Suppressor macrophage (primary cell): Measurements from ENCODE around the gene GFPT2.

ENCODE experiments used
- DNase-seq, 4 experiments: peaks; one replicate each; pipeline ENCODE4 v3.0.0-alpha.2; 2020 to 2022

Gene GFPT2

DNA sequence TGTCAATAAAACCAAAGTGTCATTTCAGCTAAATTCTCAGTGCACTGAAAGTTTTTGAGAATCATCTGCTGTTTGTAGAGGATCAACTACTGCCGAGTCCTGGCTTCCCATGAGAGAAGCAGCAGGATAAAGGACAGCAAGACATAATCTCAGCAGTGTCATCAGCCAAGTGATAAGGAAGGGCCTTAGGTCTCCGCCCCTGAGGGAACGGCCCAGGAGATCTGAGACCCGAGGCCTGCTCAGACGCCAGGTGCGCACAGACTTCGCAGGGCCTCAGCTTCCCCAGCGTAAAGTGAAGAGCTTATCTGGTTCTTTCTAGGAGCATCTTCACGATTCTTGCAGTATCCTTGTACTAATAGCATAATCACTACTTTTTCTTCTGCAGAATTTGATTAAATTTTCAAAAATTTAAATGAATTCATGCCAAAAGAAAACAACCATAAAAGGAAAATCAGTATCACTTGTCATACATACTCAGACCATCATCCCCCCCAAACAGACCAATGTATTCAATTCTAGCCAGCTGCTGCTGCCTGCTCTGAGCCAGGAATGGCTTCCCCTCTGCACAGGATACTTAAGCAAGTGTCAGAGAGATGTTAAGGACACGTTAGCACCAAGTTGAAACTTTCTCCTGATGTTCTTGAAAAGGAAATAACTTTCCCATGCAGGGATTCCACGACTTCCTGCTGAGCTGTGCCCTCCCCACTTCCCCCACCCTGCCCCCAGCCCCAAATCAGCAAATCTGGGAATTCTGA is 2.2 kb downstream of the GFPT2 start:
- DNase-seq, result no peak

- no peak for DNase-seq
These were observed 2.8 kb downstream of the GFPT2 start for GRCh38 chr5:180350296-180350695.

- DNase-seq, result no peak
These were observed 3.7 kb downstream of the GFPT2 start for GRCh38 chr5:180349391-180349790.

DNA sequence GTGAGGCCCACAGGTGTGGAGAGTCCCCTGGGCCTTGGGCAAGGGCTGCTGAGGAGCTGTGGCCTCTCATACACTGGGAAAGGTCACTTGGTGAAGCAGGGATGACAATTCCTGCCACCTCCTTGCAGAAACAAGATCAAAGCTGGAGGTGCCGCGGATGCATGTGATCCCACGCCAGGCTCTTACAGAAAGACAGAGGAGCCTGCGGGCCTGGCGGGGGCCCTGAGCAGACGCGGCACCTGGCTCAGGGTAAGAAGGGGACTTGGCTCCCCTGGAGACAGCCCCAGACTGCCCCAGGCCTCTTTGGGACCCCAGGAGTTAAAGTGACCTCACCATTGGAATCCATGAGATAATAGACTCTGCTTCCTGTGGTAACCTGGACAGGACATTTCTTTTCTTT is 4.8 kb downstream of the GFPT2 start:
- DNase-seq, result no peak

- no peak for DNase-seq
These were observed 5.4 kb downstream of the GFPT2 start for GRCh38 chr5:180347702-180348101.

GRCh38 chr5:180346358-180346757 is 6.8 kb downstream of the GFPT2 start:
- no peak for DNase-seq

DNA sequence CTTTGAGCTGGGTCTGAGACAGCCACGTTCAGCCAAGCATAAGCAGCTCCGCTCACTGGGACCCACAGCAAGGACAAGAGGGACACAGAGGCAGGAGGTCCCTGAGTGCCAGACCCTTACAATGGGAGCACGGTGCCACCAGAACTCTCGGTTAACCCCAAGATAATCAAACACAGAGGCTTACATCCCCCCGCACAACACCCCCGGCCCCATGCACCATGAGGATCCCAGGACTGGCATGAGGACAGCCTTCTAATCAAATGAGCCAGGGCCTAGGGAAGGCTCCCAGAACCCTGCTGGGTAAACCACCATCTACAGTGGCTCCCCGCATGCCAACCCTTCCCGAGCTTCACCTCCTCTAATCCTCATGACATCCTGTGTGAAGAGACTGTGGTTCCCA is 7.4 kb downstream of the GFPT2 start:
- DNase-seq, result no peak

DNA sequence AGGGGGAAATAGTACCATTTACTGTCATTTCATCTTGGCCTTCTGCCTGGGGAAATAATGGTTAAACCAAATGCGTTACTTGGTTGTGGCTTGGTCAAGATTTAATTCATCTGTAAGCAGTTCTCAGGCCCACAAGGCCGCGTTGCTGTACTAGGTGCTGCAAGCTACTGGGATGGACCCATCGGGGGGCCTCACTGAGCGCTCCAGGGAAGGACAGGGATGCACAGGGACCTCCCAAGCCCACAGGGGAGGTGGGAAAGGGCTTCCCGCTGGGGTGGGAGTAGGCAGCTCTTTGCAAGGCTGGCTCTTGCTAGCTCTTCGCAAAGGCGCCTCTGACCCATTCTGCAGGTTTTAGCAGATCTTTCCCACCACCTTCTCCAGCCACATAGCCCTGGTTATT is 8.0 kb downstream of the GFPT2 start:
- DNase-seq, result no peak

- DNase-seq, result no peak
These were observed 8.5 kb downstream of the GFPT2 start for GRCh38 chr5:180344696-180344999.

- DNase-seq, result peak in 3 of 4 experiments; percentile 39 to 45 (median 40)
These were observed 9.1 kb downstream of the GFPT2 start for GRCh38 chr5:180343831-180344695.

DNA sequence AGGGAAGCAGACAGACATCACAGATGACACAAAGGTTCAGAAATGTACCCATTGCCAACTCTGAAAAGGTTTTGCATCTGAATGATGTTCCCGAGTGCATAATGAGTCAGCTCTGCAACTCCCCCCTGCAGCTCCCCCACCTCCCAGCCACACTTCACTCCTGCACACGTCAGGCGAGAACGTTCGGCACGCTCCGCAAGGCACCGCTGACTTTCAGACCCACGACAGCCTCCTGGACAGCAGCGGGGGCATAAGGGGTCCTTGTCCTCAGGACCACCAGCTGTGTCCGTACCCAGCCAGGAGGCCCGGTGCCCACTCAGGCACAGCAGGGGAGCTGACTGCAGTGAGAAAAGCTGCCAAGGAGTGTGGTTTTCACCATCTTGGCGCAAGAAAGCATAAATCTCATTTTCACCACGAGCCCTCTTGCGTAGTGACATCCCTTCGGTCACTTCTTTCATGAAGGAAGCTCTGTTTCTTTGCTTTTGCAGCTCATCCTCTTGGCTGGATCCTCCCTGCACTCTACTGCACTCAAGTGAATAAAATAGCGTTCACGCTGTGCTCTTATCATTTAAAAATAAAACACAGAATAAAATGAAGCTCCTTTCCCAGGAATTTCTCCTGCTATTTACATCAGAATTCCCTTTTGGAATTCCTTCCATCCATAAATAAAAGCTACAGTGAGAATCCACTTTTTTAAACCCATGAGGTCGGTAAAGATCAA is 9.9 kb downstream of the GFPT2 start:
- DNase-seq, result no peak

GRCh38 chr5:180341595-180341994 is 11.5 kb downstream of the GFPT2 start:
- no peak for DNase-seq

DNA sequence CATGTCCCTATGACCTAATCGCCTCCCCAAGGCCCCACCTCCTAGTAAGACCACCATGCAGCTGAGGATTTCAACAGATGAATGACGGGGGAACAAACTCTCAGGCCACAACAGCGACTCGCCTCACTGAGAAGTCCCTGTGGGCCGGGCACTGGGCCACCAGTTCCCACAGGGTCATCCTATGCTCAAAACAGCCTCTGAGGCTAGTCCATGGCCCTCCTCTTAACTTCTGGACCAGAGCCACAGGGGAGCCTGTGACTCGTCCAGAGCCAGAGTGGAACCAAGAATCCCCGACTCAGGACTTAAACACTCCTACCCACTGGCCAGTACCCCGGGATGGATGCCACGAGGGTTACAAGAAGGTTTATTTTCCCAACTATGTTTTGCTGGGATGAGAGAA is 12.3 kb downstream of the GFPT2 start:
- no peak for DNase-seq

DNA sequence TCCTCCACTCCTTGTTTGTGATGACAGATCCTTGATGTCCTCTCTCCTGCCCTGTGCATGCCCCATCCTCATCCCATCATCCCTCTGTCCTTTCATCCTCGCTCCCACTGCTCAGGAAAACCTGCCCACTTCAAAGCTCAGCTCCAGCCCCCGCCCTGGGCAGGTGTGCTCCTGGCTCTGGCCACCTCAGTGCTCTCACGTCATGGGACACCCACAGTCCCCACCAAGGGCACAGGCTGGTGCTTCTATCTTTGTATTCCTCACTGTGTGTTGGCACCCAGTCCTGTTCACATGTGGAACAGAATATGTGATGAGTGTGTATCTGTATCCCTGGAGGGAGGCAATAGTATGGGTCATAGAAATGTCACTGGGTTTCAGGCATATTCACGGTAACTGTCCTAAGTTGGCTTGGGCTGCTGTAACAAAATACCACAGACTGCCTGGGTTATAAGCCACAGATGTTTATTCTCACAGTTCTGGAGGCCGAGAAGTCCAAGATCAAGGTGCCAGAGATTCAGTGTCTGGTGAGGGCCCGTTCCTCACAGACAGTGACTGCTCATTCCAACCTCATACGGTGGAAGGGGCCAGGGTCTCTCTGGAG is 13.5 kb downstream of the GFPT2 start:
- DNase-seq, result no peak

DNA sequence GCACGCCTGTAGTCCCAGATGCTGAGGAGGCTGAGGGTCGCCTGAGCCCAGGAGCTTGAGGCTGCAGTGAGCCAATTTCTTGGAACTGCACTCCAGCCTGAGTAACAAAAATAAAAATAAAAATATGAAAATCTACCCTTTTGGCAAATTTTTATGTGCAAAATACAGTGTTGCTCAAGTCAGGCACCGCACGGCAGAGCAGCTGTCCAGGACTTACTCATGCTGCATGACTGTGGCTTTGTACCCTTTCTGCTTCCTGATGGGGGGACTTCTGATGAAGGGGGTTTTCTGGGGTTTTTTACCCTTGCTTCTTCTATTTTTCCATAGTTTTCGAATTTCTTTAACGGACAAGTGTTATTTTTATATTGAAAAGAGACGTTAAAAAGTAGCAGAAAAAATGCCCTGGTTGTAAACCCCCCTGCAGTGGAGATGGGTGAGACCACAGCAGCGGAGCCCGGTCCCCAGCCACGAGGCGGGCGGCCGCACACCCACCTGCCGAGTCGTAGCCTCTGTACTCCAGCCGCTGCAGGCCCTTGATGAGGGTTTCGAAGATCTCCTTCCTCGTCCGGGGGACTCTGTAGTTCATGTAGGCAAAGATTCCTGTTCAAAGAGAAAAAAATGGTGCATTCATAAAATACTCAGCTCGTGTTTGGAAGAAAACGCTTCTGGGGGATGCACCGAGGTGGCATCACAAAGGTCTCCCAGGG is 15.0 kb downstream of the GFPT2 start:
- DNase-seq, result no peak

GRCh38 chr5:180336234-180337020 is 16.7 kb downstream of the GFPT2 start:
- DNase-seq, result no peak

GRCh38 chr5:180335614-180336233 is 17.4 kb downstream of the GFPT2 start:
- no peak for DNase-seq

DNA sequence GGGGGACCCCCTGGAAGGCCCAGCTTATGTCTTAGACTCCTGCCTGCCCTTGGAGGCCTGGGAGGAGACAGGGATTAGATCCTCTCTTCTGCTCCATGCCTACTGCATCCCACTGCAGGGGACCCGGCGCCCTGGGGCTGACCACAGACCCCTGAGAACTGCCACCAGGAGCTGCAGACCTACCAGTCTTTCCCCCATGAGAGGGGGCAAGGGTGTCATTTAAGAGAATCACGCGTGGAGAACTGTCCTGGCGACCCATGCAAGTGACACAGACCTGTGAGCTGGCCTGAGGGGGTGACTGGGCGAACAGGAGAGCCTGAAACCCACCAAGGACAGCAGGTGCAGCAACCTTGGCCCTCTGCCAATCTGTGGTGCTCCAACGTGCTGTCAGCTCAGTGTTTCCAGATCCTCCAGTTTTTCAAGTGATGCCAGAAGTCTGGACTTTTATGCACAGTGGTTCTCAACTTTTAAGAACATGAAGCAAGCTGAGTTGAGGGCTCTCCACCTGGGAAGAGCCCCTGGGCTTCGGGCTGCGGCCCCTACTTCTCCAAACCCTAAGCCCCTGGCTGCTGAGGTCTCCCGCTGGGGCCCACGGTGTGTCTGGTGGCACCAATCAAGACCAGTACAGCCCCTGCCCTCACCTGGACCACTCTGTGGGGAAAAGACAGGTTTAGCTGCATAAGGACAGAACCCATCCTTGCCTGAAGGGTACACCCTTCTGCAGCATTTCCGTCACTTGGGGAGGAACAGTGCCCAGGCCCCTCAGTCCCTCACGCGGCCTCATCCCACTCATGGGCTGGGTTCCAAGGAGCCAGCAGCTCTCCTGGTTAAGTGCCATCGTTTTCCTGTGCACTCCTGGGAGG is 18.2 kb downstream of the GFPT2 start:
- DNase-seq, result no peak

DNA sequence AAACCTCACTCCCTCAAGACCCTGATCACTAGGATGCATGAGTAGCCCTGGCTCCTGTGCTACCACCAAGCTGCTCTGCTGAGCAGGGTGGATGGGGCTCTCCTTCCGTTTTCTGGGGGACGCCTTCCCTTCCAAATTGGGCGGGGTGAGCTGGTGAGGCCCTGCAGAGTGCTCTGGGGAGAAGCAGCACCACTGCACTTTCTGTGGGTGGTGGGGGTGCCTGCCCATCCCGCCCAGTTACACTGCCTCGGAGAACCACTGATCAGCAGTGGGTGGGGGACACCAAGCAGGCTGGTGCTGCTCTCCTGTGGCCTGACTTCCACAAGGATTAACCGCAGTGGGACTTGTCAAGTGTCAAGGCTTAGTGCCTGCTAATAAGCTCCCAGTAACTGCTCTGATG is 19.0 kb downstream of the GFPT2 start:
- DNase-seq, result no peak

DNA sequence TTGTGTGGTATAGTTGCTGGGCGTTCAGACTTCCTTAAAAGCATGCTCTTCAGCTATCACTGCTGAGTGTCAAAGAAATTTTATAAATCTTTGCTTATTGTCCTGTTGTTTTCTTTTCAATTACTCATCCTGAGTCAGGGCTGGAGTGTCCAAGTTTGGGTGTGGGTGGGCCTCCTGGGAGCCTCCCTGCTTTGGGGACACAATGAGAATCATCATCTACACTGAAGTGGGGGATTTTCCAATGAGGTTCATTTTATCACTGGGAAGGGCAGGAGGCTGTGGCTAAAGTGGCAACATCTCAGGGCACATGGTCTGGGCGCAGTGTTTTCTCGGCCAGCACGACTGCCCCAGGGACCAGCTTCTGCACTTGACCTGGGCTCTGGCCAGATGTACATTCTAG is 19.5 kb downstream of the GFPT2 start:
- peak in 1 of 4 experiments; percentile 17 for DNase-seq
